HepG2 (cell line): ENCODE measurements around the gene MARF1. TPM values are rescaled to one million over a fixed set of nuclear protein-coding genes. Genes with fewer than 3 reads are reported as not detected.
A peak's percentile ranks its signal among the peaks of the same experiment; 100 is the strongest.

Experiments used
- CEBPB ChIP-seq: IDR thresholded peaks from 2 replicates; pipeline ENCODE4 v1.6.1; 2011; ENCODE audit warnings: low read depth, low read length, improper control_type of control experiment, borderline replicate concordance
- FOXA3 ChIP-seq: IDR thresholded peaks from 2 replicates; pipeline ENCODE4 v1.6.1; 2016; ENCODE audit warnings: missing genetic modification reagents, missing compliant biosample characterization
- FOXJ3 ChIP-seq: sonication (generic); formaldehyde crosslinking; IDR thresholded peaks from 2 replicates; pipeline ENCODE4 v1.4.0; 2020; ENCODE audit warnings: missing genetic modification reagents, mild to moderate bottlenecking, borderline replicate concordance
- HNRNPLL ChIP-seq: fragments of 200-400 bp; formaldehyde crosslinking; IDR thresholded peaks from 2 replicates; pipeline ENCODE4 v1.6.1; 2017; ENCODE audit warnings: mild to moderate bottlenecking, low read depth, low read length; ENCODE audit not compliant: poor library complexity, severe bottlenecking
- HOXA3 ChIP-seq: sonication (generic); formaldehyde crosslinking; IDR thresholded peaks from 2 replicates; pipeline ENCODE4 v1.5.0; 2020; ENCODE audit warnings: missing genetic modification reagents
- HOXA9 ChIP-seq: sonication (generic); formaldehyde crosslinking; IDR thresholded peaks from 2 replicates; pipeline ENCODE4 v1.8.1; 2022; ENCODE audit warnings: missing genetic modification reagents, mild to moderate bottlenecking, moderate library complexity, borderline replicate concordance
- KLF16 ChIP-seq, 2 experiments: sonication (generic) in 1 of 2; formaldehyde crosslinking in 1 of 2; IDR thresholded peaks; 2 replicates each; pipeline versions ENCODE4 v1.6.1 to v1.8.0; 2016 to 2023; ENCODE audit warnings: missing genetic modification reagents in 2 of 2, missing compliant biosample characterization in 1 of 2
- MLLT10 ChIP-seq: sonication (generic); formaldehyde crosslinking; IDR thresholded peaks from 2 replicates; pipeline ENCODE4 v1.4.0; 2020; ENCODE audit warnings: missing genetic modification reagents
- NAIF1 ChIP-seq: sonication (generic); formaldehyde crosslinking; IDR thresholded peaks from 2 replicates; pipeline ENCODE4 v1.5.0; 2020; ENCODE audit warnings: mild to moderate bottlenecking, missing genetic modification reagents, borderline replicate concordance
- NR2F6 ChIP-seq, 2 experiments: IDR thresholded peaks; 2 replicates each; pipeline ENCODE4 v1.6.1; 2016; ENCODE audit warnings: antibody characterized with exemption in 1 of 2, mild to moderate bottlenecking in 1 of 2
- ONECUT2 ChIP-seq: sonication (generic); formaldehyde crosslinking; IDR thresholded peaks from 2 replicates; pipeline ENCODE4 v1.4.0; 2020; ENCODE audit warnings: missing genetic modification reagents
- PLSCR1 ChIP-seq: sonication (generic); formaldehyde crosslinking; IDR thresholded peaks from 2 replicates; pipeline ENCODE4 v1.5.0; 2020; ENCODE audit warnings: missing genetic modification reagents, mild to moderate bottlenecking, borderline replicate concordance
- RORA ChIP-seq: sonication (generic); formaldehyde crosslinking; IDR thresholded peaks from 2 replicates; pipeline ENCODE4 v1.5.0; 2020; ENCODE audit warnings: mild to moderate bottlenecking, missing genetic modification reagents, moderate library complexity
- STAG1 ChIP-seq: sonication (generic); formaldehyde crosslinking; IDR thresholded peaks from 2 replicates; pipeline ENCODE4 v1.4.0; 2020; ENCODE audit warnings: missing genetic modification reagents
- TRIM24 ChIP-seq: sonication (generic); formaldehyde crosslinking; IDR thresholded peaks from 2 replicates; pipeline ENCODE4 v1.8.0; 2022; ENCODE audit warnings: mild to moderate bottlenecking, missing genetic modification reagents
- ZBTB7B ChIP-seq: sonication (generic); formaldehyde crosslinking; IDR thresholded peaks from 2 replicates; pipeline ENCODE4 v1.4.0; 2020; ENCODE audit warnings: missing genetic modification reagents
- ZFP41 ChIP-seq: sonication (generic); formaldehyde crosslinking; IDR thresholded peaks from 2 replicates; pipeline ENCODE4 v1.4.0; 2020; ENCODE audit warnings: mild to moderate bottlenecking, missing genetic modification reagents, borderline replicate concordance
- ZNF343 ChIP-seq: sonication (generic); formaldehyde crosslinking; IDR thresholded peaks from 2 replicates; pipeline ENCODE4 v1.4.0; 2020; ENCODE audit warnings: mild to moderate bottlenecking, missing genetic modification reagents
- polyA plus RNA-seq, 8 experiments: library from polyadenylated mRNA; depleted of rRNA in 3 of 8; stranded (reverse) in 7 of 8; unstranded in 1 of 8; fragments of >200 nt; fragmentation: Illumina TruSeq in 4 of 8; extraction: Trizol in 4 of 8; gene quantifications; 2 replicates each; pipeline versions ENCODE4 v1.2.1 to v1.2.3, GENCODE V29; 2011 to 2016; ENCODE audit warnings: low read depth in 4 of 8, missing spikeins in 1 of 8, mixed read lengths in 1 of 8; ENCODE audit not compliant: insufficient read depth in 1 of 8
- total RNA-seq, 5 experiments: library from RNA; depleted of rRNA; stranded (reverse); fragments of >200 nt; fragmentation: Illumina TruSeq; extraction: Trizol; gene quantifications; 2 replicates each; pipeline ENCODE4 v1.2.3, GENCODE V29; 2016; ENCODE audit warnings: low read depth in 1 of 5
- TF ChIP-seq, protein P1 (sequence below), 2 experiments: fragments of 450-650 bp in 1 of 2; sonication (generic) in 1 of 2; formaldehyde crosslinking in 1 of 2; IDR thresholded peaks; 2 replicates each; pipeline versions ENCODE4 v1.6.1 to v1.8.0; 2016 to 2022; ENCODE audit warnings: antibody characterized with exemption in 1 of 2, mild to moderate bottlenecking in 1 of 2, missing genetic modification reagents in 1 of 2
- TF ChIP-seq, protein P2 (sequence below): sonication (generic); formaldehyde crosslinking; IDR thresholded peaks from 2 replicates; pipeline ENCODE4 v1.8.1; 2023; ENCODE audit warnings: mild to moderate bottlenecking, inconsistent platforms, moderate library complexity, missing genetic modification reagents, borderline replicate concordance

MARF1 gene
- total and polyA plus RNA-seq, 2 of the 13 experiments (the other 11 are each of a cell fraction or from before 2014, with no cell fraction given): 8.7 to 20.7 TPM

GRCh38 chr16:15682105-15682570 lies 39.2 kb upstream of the MARF1 start (continued):
- TF ChIP-seq HOXA3: 0 out of 2 replicates have a peak, but pooled peaks have one; percentile 24
- peak; percentile 70 for TF ChIP-seq FOXA3
- no peak for TF ChIP-seq RORA (CRISPR knock-in tag)
- TF ChIP-seq, protein P1, sequence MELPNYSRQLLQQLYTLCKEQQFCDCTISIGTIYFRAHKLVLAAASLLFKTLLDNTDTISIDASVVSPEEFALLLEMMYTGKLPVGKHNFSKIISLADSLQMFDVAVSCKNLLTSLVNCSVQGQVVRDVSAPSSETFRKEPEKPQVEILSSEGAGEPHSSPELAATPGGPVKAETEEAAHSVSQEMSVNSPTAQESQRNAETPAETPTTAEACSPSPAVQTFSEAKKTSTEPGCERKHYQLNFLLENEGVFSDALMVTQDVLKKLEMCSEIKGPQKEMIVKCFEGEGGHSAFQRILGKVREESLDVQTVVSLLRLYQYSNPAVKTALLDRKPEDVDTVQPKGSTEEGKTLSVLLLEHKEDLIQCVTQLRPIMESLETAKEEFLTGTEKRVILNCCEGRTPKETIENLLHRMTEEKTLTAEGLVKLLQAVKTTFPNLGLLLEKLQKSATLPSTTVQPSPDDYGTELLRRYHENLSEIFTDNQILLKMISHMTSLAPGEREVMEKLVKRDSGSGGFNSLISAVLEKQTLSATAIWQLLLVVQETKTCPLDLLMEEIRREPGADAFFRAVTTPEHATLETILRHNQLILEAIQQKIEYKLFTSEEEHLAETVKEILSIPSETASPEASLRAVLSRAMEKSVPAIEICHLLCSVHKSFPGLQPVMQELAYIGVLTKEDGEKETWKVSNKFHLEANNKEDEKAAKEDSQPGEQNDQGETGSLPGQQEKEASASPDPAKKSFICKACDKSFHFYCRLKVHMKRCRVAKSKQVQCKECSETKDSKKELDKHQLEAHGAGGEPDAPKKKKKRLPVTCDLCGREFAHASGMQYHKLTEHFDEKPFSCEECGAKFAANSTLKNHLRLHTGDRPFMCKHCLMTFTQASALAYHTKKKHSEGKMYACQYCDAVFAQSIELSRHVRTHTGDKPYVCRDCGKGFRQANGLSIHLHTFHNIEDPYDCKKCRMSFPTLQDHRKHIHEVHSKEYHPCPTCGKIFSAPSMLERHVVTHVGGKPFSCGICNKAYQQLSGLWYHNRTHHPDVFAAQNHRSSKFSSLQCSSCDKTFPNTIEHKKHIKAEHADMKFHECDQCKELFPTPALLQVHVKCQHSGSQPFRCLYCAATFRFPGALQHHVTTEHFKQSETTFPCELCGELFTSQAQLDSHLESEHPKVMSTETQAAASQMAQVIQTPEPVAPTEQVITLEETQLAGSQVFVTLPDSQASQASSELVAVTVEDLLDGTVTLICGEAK (IDR thresholded peaks at IDR 0.05): peak; percentile 64; the same call in 1 of the 2 replicates
- TF ChIP-seq, protein P1 (CRISPR knock-in tag; IDR thresholded peaks at IDR 0.05): peak; percentile 94
- TF ChIP-seq KLF16 (CRISPR knock-in tag; IDR thresholded peaks at IDR 0.05): peak in 1 of 2 experiments; percentile 57; a peak in 2 of 4 replicates
- TF ChIP-seq NAIF1 (CRISPR knock-in tag): 0 out of 2 replicates have a peak, but pooled peaks have one; percentile 23
- TF ChIP-seq STAG1 (CRISPR knock-in tag): peak; percentile 73
- TF ChIP-seq TRIM24 (CRISPR knock-in tag): no peak
- TF ChIP-seq FOXJ3: no peak
- TF ChIP-seq HNRNPLL: no peak
- TF ChIP-seq MLLT10 (CRISPR knock-in tag): no peak
- no peak for TF ChIP-seq PLSCR1 (CRISPR knock-in tag)
- no peak for TF ChIP-seq ZFP41 (CRISPR knock-in tag)
- no peak for TF ChIP-seq ZNF343 (CRISPR knock-in tag)
- no peak for TF ChIP-seq HOXA9 (CRISPR knock-in tag)
- TF ChIP-seq, protein P2, sequence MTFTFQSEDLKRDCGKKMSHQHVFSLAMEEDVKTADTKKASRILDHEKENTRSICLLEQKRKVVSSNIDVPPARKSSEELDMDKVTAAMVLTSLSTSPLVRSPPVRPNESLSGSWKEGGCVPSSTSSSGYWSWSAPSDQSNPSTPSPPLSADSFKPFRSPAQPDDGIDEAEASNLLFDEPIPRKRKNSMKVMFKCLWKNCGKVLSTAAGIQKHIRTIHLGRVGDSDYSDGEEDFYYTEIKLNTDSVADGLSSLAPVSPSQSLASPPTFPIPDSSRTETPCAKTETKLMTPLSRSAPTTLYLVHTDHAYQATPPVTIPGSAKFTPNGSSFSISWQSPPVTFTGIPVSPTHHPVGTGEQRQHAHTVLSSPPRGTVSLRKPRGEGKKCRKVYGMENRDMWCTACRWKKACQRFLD (CRISPR knock-in tag): no peak
- no peak for TF ChIP-seq CEBPB
- TF ChIP-seq ZBTB7B (CRISPR knock-in tag): no peak
- no peak for TF ChIP-seq ONECUT2
- TF ChIP-seq NR2F6 (IDR thresholded peaks at IDR 0.05): 0 out of 2 replicates have a peak, but pooled peaks have one; percentile 13
- TF ChIP-seq NR2F6 (CRISPR knock-in tag; IDR thresholded peaks at IDR 0.05): no peak
